Endothelial cell of umbilical vein (primary cell): Measurements from ENCODE around the gene NMBR. TPM values are rescaled to one million over a fixed set of nuclear protein-coding genes. Genes with fewer than 3 reads are reported as not detected.

Experiments
- BruUV-seq: library from RNA; stranded (reverse); fragments of 400-500 nt; replicated peaks from 2 replicates; lab custom pipeline; 2021; lab: Mats Ljungman, UMichigan
- CTCF ChIA-PET: fragments of 300-600, 350-600 bp; sonication (Branson Sonifier 250); formaldehyde crosslinking; loops from one replicate; lab custom pipeline; 2021; ENCODE audit warnings: antibody characterized with exemption, inconsistent platforms; lab: Charles Lee
- POLR2A ChIA-PET: fragments of 300-600, 350-600 bp; sonication (Branson Sonifier 250); formaldehyde crosslinking; loops from one replicate; lab custom pipeline; 2021; ENCODE audit warnings: antibody characterized with exemption, inconsistent platforms; lab: Charles Lee
- DNase-seq: peaks from one replicate; pipeline ENCODE4 v3.0.0-alpha.2; 2011; ENCODE audit warnings: low read depth, low spot score
- FAIRE-seq: peaks from 2 replicates; lab custom pipeline; 2011; peaks lifted over from hg19 to GRCh38; lab: Jason Lieb, UNC
- H2AFZ ChIP-seq: 2 replicates; pipeline ENCODE4 v1.6.0; 2012; ENCODE audit warnings: low read depth, low read length, control low read depth, inconsistent platforms
- H3K27ac ChIP-seq: 2 replicates; pipeline ENCODE4 v1.5.1; 2011; ENCODE audit warnings: low read depth, mild to moderate bottlenecking, control low read depth, low read length, moderate library complexity; ENCODE audit not compliant: insufficient read depth
- H3K27me3 ChIP-seq, 2 experiments: 2 replicates each; pipeline versions ENCODE4 v1.6.0 to v1.6.1; 2011; ENCODE audit warnings: low read length in 2 of 2, mixed read lengths in 1 of 2; ENCODE audit not compliant: control insufficient read depth in 2 of 2, insufficient read depth in 2 of 2
- H3K36me3 ChIP-seq, 2 experiments: 2 replicates in 1 of 2; 3 replicates in 1 of 2; pipeline ENCODE4 v1.5.1; 2011; ENCODE audit warnings: low read length in 2 of 2, mild to moderate bottlenecking in 1 of 2, moderate library complexity in 1 of 2; ENCODE audit not compliant: control insufficient read depth in 2 of 2, insufficient read depth in 2 of 2; ENCODE audit errors: extremely low read depth in 1 of 2
- H3K4me1 ChIP-seq: 3 replicates; pipeline ENCODE4 v1.5.1; 2011; ENCODE audit warnings: mild to moderate bottlenecking, low read length; ENCODE audit not compliant: control insufficient read depth, insufficient read depth; ENCODE audit errors: extremely low read depth
- H3K4me2 ChIP-seq: 2 replicates; pipeline ENCODE4 v1.6.1; 2011; ENCODE audit warnings: low read length, control low read depth, mixed read lengths; ENCODE audit not compliant: insufficient read depth
- H3K4me3 ChIP-seq, 3 experiments: fragments of 200-600 bp in 1 of 3; sonication (generic), shearing (Covaris generic) in 1 of 3; replicated peaks in 1 of 3; 2 replicates each; pipeline ENCODE4 v1.5.1; 2011 to 2016; ENCODE audit warnings: control low read depth in 3 of 3, low read length in 3 of 3, mild to moderate bottlenecking in 2 of 3, inconsistent platforms in 1 of 3, low read depth in 1 of 3, moderate library complexity in 1 of 3; ENCODE audit not compliant: insufficient read depth in 1 of 3
- H3K79me2 ChIP-seq: 2 replicates; pipeline ENCODE4 v1.6.0; 2012; ENCODE audit warnings: low read length, inconsistent platforms; ENCODE audit not compliant: control insufficient read depth, insufficient read depth
- H3K9ac ChIP-seq: replicated peaks from 2 replicates; pipeline ENCODE3; 2011; ENCODE audit warnings: low read length, control low read depth; ENCODE audit not compliant: insufficient read depth; ENCODE audit errors: extremely low read depth
- H3K9me1 ChIP-seq: replicated peaks from 3 replicates; pipeline ENCODE4 v1.6.0; 2011; ENCODE audit warnings: mild to moderate bottlenecking, low read length; ENCODE audit not compliant: control insufficient read depth, insufficient read depth; ENCODE audit errors: extremely low read depth
- H3K9me3 ChIP-seq: replicated peaks from 2 replicates; pipeline ENCODE4 v1.5.1; 2012; ENCODE audit warnings: low read length, inconsistent platforms; ENCODE audit not compliant: control insufficient read depth, insufficient read depth
- H4K20me1 ChIP-seq: replicated peaks from 2 replicates; pipeline ENCODE3; 2011; ENCODE audit warnings: mild to moderate bottlenecking, low read length; ENCODE audit not compliant: control insufficient read depth, insufficient read depth; ENCODE audit errors: extremely low read depth
- EZH2 ChIP-seq: IDR thresholded peaks from 2 replicates; pipeline ENCODE4 v1.6.1; 2012; ENCODE audit warnings: borderline replicate concordance, low read depth, mild to moderate bottlenecking, moderate library complexity, low read length, inconsistent platforms; ENCODE audit not compliant: severe bottlenecking
- FOS ChIP-seq: IDR thresholded peaks from 2 replicates; pipeline ENCODE4 v1.6.1; 2011; ENCODE audit warnings: mild to moderate bottlenecking, low read length, moderate library complexity, borderline replicate concordance; ENCODE audit not compliant: insufficient read depth
- GATA2 ChIP-seq: IDR thresholded peaks from 2 replicates; pipeline ENCODE4 v1.7.0; 2011; ENCODE audit warnings: low read depth, mild to moderate bottlenecking, moderate library complexity, mixed read lengths, low read length; ENCODE audit not compliant: insufficient read length, insufficient read depth
- JUN ChIP-seq: IDR thresholded peaks from 2 replicates; pipeline ENCODE4 v1.6.1; 2011; ENCODE audit warnings: borderline replicate concordance, low read depth; ENCODE audit not compliant: insufficient read length, insufficient read depth
- MAX ChIP-seq: IDR thresholded peaks from 2 replicates; pipeline ENCODE4 v1.6.1; 2011; ENCODE audit not compliant: insufficient read depth, insufficient read length
- MYC ChIP-seq: IDR thresholded peaks from one replicate; pipeline ENCODE4 v1.6.1; 2011; ENCODE audit warnings: mild to moderate bottlenecking, low read depth, low read length
- POLR2A ChIP-seq: IDR thresholded peaks from 2 replicates; pipeline ENCODE4 v1.6.1; 2012; ENCODE audit warnings: low read depth, mild to moderate bottlenecking, control low read depth, low read length
- POLR2AphosphoS5 ChIP-seq: IDR thresholded peaks from 2 replicates; pipeline ENCODE4 v1.6.1; 2012; ENCODE audit warnings: low read depth, mild to moderate bottlenecking, control low read depth, low read length, moderate library complexity; ENCODE audit not compliant: insufficient read depth
- dilution Hi-C: fragments of 300-500 bp; cut with MboI; formaldehyde crosslinking; loops from one replicate; pipeline ENCODE4 v1.15.0; 2019; ENCODE audit warnings: low sequenced_read_pairs; ENCODE audit not compliant: extremely low pct_ligation_motif_present
- intact Hi-C: fragments of 100-400 bp; cut with micrococcal nuclease; formaldehyde crosslinking; loops from one replicate; pipeline ENCODE4 v1.10.0; 2022
- polyA plus RNA-seq, 4 experiments: library from polyadenylated mRNA; depleted of rRNA in 3 of 4; stranded (reverse) in 3 of 4; unstranded in 1 of 4; fragments of >200 nt; gene quantifications; 2 replicates each; pipeline versions ENCODE4 v1.2.1 to v1.2.3, GENCODE V29; 2011 to 2012; ENCODE audit warnings: missing spikeins in 1 of 4
- total RNA-seq: library from RNA; stranded (reverse); gene quantifications from 2 replicates; pipeline ENCODE4 v1.2.3, GENCODE V29; 2021
- TF ChIP-seq, protein P1 (sequence below), 2 donors: IDR thresholded peaks; 1 replicate in 1 of 2; 2 replicates in 1 of 2; pipeline ENCODE4 v1.5.1; 2011; ENCODE audit warnings: low read length in 2 of 2, mild to moderate bottlenecking in 2 of 2, moderate library complexity in 2 of 2, control low read depth in 1 of 2, inconsistent platforms in 1 of 2, low read depth in 1 of 2; ENCODE audit not compliant: insufficient read depth in 1 of 2; ENCODE audit errors: extremely low read depth in 1 of 2

The NMBR gene
- total and polyA plus RNA-seq, 2 donors (not counting 3 experiments of a cell fraction or from before 2014, with no cell fraction given): not detected

DNA sequence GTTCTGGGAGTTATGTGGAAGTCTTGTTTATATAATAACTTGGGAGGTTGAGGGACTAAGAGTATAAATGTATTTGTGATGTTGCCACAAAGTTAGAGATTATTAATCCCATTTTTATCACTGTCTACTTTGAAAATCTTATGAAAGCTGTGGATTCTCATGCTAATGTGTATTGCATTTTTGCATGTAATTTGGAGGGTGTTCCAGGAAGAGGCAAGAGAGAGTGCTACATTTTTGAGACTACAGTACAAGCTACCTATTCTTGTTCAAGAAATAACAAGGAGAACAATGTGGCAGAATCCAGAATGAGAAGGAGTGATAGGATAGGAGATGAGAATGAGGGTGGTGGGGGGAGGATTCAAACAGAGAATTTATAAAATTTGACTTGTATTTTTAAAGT lies 35.1 kb upstream of the NMBR start:
- dilution Hi-C loops (no loop called here), intact Hi-C loops (no loop called here)
- Histone ChIP-seq H3K36me3 (peaks cover 0 to 6% of the 10 kb centered on the region in 2 experiments), H3K9me1 (no peaks in the 10 kb centered on the region), H2AFZ (no peak overlapping the region), H3K4me2 (no peak overlapping the region), H3K79me2 (no peaks in the 10 kb centered on the region), H3K4me3 (no peak overlapping the region), H3K9me3 (no peaks in the 10 kb centered on the region), H3K27me3 (no peaks in the 10 kb centered on the region), H3K27ac (no peak overlapping the region), H3K9ac (no peak overlapping the region), H4K20me1 (no peaks in the 10 kb centered on the region), H3K4me1 (peaks cover 1% of the 10 kb centered on the region)
- CTCF ChIA-PET: interaction anchor here (1.0 to 1.2 kb wide), 4 partner anchors 9 to 208 kb away, joined by 3 to 4 read pairs (median 3); no protein-coding TSS in a partner anchor
- TF ChIP-seq FOS (no peak), JUN (no peak), MYC (no peak), MAX (no peak), POLR2A (no peak), GATA2 (no peak), EZH2 (no peak), POLR2AphosphoS5 (no peak)
- TF ChIP-seq, protein P1, sequence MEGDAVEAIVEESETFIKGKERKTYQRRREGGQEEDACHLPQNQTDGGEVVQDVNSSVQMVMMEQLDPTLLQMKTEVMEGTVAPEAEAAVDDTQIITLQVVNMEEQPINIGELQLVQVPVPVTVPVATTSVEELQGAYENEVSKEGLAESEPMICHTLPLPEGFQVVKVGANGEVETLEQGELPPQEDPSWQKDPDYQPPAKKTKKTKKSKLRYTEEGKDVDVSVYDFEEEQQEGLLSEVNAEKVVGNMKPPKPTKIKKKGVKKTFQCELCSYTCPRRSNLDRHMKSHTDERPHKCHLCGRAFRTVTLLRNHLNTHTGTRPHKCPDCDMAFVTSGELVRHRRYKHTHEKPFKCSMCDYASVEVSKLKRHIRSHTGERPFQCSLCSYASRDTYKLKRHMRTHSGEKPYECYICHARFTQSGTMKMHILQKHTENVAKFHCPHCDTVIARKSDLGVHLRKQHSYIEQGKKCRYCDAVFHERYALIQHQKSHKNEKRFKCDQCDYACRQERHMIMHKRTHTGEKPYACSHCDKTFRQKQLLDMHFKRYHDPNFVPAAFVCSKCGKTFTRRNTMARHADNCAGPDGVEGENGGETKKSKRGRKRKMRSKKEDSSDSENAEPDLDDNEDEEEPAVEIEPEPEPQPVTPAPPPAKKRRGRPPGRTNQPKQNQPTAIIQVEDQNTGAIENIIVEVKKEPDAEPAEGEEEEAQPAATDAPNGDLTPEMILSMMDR (IDR thresholded peaks at IDR 0.05; ENCODE audit: extremely low read depth in 1 of 2, insufficient read depth in 1 of 2, low read depth in 1 of 2, low read length in 2 of 2): no peak
- BruUV-seq: no TSS peak
- POLR2A ChIA-PET: no interaction called here
- DNase-seq (no peak), FAIRE-seq (no peak)
